ENCODE measurements around the gene EXOG.

EXOG gene

DNA sequence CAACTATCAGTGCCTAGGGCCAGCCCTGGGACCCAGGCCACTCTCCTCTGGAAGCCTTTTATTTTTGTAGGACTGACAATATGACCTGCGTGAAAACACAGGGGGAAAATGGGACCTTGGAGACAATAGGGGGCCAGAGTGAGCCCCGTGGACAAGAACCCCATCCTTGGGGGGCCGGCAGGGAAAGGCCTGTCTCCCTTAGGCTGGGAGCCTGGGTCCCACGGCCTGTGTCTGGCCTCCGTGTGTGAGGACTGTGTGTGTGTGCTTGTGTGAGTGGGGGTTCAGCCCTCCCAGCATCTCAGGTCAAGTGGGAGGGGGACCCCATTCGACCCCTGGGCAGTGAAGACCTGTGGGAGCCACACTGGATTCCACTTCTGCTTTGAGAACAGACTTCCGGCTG is 53.3 kb downstream of the EXOG start:
- DNase-seq: no peak
- H3K9me3 ChIP-seq (ENCODE audit: severe bottlenecking): no peaks in the 10 kb centered on the region
- H3K27me3 ChIP-seq (ENCODE audit: insufficient read depth, low read depth, severe bottlenecking): no peaks in the 10 kb centered on the region
- H3K36me3 ChIP-seq: no peaks in the 10 kb centered on the region
- no peak overlapping the region for H3K4me3 ChIP-seq (ENCODE audit: low read depth, low read length)
- TF ChIP-seq CTCF (IDR thresholded peaks at IDR 0.05; ENCODE audit: low read depth, low read length): no peak
- no peak overlapping the region for H3K27ac ChIP-seq

- Histone ChIP-seq H3K9me3 (ENCODE audit: severe bottlenecking) (no peaks in the 10 kb centered on the region), H3K27ac (no peak overlapping the region), H3K36me3 (no peaks in the 10 kb centered on the region), H3K4me3 (ENCODE audit: low read depth, low read length) (no peak overlapping the region), H3K27me3 (ENCODE audit: insufficient read depth, low read depth, severe bottlenecking) (no peaks in the 10 kb centered on the region)
- no peak for TF ChIP-seq CTCF (IDR thresholded peaks at IDR 0.05; ENCODE audit: low read depth, low read length)
- DNase-seq: peak; percentile 2
These were observed 54.1 kb downstream of the EXOG start for GRCh38 chr3:38549957-38550840.

- no peak for TF ChIP-seq CTCF (IDR thresholded peaks at IDR 0.05; ENCODE audit: low read depth, low read length)
These were observed 55.1 kb downstream of the EXOG start for GRCh38 chr3:38551026-38551832.

GRCh38 chr3:38552364-38552763 is 56.2 kb downstream of the EXOG start:
- DNase-seq: peak; percentile 1
- H3K27ac ChIP-seq: no peak overlapping the region
- H3K36me3 ChIP-seq: no peaks in the 10 kb centered on the region
- no peak overlapping the region for H3K4me3 ChIP-seq (ENCODE audit: low read depth, low read length)
- no peaks in the 10 kb centered on the region for H3K27me3 ChIP-seq (ENCODE audit: insufficient read depth, low read depth, severe bottlenecking)
- no peak for TF ChIP-seq CTCF (IDR thresholded peaks at IDR 0.05; ENCODE audit: low read depth, low read length)
- no peaks in the 10 kb centered on the region for H3K9me3 ChIP-seq (ENCODE audit: severe bottlenecking)

More at GRCh38 chr3:38551026-38551832, 55.1 kb downstream of the EXOG start:
- Histone ChIP-seq H3K27ac (no peak overlapping the region), H3K36me3 (no peaks in the 10 kb centered on the region), H3K4me3 (ENCODE audit: low read depth, low read length) (no peak overlapping the region), H3K27me3 (ENCODE audit: insufficient read depth, low read depth, severe bottlenecking) (no peaks in the 10 kb centered on the region), H3K9me3 (ENCODE audit: severe bottlenecking) (no peaks in the 10 kb centered on the region)
- peak; percentile 1 for DNase-seq

GRCh38 chr3:38553071-38553470 is 56.9 kb downstream of the EXOG start:
- Histone ChIP-seq H3K4me3 (ENCODE audit: low read depth, low read length) (no peak overlapping the region), H3K27ac (no peak overlapping the region), H3K27me3 (ENCODE audit: insufficient read depth, low read depth, severe bottlenecking) (no peaks in the 10 kb centered on the region), H3K36me3 (no peaks in the 10 kb centered on the region), H3K9me3 (ENCODE audit: severe bottlenecking) (no peaks in the 10 kb centered on the region)
- TF ChIP-seq CTCF (IDR thresholded peaks at IDR 0.05; ENCODE audit: low read depth, low read length): no peak
- no peak for DNase-seq
